Measurements from ENCODE around the gene MSI2.

MSI2 gene

DNA sequence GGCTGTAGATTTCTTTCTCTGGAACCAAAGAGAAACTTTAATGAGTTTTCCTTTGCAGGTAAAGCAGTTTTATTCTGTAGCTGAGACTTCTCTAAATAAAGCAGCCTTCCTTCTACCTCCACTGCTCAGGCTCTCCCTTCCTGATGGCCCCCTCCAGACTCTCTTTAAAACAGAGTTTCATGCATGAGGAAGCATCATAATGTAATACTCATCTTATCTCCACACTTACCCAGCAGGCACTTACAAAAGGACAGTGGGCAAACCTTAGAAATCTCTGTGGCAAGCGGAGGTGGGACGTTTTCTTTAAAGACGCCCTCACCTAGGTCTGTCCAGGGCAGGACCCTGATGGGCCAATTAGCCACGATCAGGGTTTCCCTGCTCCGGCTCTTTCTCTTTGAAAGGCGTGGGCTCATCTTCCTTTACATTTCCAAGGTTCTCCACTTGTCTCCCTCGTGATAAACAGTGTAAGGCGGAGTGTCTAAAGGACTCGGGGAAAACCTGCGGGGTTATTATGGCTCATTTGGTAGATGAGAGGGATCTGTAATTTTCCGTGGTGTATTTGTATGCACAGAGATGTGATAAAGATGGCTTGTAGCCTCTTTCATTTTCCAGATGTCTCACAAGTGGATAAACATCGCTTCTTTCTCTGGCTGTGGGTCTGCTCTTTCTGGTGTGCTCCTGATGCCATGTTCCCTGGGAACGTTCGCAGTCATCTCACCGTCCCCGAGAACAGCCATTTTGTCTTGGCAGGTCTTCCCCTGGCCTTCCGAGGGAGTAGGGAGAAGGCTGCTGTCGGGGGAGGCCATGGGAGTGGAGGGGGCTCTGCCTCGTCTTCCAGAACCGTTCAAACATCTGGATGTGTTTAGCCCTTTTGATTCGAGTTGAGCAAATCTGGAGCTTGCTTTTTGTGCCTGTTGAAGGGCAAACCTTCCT is 249.8 kb downstream of the MSI2 start:
- DNase-seq (ENCODE audit: low read depth) = no peak

DNA sequence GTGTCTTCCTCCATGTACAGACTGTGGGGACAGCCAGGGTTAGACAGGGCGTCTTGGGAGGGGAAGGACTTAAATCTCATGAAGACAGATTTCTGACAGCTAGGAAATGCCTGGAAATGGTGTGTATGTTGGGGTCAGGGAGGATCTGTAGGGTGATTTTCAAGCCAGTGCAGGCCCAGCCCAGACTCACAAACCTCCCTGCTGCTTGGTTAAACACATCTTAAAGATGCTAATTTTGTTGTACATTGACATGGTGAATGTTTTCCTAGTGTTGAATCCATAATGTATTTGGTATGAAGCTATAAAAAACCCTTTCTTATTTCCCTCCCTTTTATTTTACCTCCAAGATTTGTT is 250.4 kb downstream of the MSI2 start:
- DNase-seq (ENCODE audit: low read depth) = no peak

DNA sequence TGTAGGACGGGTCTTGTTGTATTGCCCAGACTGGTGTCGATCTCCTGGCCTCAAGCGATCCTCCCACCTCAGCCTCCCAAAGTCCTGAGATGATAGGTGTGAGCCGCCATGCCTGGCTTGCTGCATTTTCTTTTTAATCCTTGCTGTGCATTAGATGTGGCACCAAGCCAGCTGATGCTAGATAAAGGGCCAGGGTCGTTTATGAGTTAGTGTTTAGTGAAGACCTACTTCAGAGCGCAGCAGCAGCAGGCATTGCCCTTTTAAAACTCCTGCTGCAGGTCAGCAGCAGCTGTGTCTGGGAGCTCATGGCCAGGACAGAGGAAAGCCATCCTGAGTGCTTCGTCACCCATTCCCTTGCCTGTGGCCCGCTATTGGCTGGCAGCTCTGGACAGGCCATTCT is 251.5 kb downstream of the MSI2 start:
- DNase-seq (ENCODE audit: low read depth) = no peak

DNA sequence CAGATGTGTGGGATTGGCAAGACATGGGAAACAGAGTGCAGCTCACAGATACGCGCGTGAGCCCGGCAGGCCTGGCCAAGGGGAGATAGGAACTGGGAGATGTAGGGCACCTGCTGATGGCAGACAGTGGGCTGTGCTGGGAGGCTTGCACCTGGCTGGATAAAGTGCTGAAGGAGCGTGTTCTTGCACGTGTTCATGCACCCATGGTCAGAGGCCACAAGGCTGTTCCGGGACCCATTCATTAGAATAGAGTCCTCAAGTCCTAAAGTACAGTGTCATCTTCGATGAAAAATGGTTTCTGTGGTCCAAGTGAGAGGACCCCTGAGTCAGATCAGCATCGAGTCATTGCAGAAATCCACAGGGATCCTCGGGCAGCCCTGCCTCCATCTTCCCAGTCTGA is 252.3 kb downstream of the MSI2 start:
- no peak for DNase-seq (ENCODE audit: low read depth)

DNA sequence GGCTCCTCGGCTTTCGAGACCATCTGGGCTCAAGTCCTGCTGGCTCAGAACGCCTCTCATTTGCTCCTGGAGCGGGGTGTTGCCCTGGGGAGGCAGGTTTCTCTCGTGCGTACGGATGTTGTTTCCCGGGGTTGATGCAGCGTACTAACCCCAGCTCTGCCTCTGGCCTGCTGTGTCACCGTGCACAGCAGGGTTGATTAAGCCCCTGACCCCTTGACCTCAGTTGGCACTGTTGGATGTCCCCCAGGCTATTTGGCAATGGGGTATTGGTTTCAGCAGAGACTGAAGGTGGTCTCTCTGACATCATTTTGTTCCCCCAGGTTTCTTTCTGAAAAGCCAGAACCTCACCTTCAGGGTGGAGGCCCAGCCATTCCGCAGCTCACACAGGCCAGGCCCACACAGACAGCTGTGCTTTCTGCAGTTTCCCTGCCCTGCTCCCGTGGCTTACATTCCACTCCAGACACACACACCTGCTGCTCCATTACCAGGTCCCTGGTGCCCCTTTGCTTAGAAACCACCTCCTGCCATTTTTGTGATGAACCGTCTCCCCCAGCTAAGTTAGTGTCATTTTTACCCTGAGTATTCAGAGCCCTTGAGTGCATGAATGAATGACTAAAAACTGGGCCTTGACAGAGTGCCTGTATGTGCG is 255.3 kb downstream of the MSI2 start:
- DNase-seq (ENCODE audit: low read depth) = no peak

DNA sequence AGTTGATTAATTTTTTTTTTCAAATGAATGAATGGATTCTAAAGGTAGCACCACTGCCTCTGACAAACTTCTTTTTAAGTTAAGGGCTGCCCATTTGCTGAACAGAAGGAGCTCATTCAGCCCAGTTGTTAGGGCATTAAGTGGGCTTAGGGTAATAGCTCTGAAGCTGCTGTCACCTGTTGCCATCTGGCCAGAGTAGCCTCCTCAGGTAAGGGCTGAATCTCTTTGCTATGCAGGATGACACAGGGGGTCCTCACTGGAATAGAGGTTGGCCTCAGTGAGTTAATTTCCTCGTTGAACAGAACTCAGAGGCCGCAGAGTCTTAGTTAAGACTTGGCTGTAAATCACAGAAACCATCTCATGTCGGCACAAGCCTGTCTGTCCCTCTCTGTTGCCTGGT is 255.9 kb downstream of the MSI2 start:
- no peak for DNase-seq (ENCODE audit: low read depth)

DNA sequence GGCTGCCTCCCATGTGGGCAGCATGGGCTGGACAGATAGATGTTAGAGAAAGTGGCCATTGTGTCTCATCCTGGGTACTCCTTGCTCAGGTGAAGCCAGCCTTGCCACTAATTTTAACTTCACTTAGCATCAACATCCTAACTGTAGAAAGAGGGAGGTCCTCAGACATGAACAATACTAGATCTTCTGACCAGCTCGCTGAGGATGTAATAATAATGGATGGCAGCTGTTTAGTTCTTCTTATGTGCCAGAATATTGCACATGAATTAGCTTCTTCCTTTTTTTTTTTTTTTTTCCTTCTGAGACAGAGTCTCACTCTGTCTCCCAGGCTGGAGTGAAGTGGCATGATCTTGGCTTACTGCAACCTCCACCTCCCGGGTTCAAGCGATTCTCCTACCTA is 256.4 kb downstream of the MSI2 start:
- no peak for DNase-seq (ENCODE audit: low read depth)

DNA sequence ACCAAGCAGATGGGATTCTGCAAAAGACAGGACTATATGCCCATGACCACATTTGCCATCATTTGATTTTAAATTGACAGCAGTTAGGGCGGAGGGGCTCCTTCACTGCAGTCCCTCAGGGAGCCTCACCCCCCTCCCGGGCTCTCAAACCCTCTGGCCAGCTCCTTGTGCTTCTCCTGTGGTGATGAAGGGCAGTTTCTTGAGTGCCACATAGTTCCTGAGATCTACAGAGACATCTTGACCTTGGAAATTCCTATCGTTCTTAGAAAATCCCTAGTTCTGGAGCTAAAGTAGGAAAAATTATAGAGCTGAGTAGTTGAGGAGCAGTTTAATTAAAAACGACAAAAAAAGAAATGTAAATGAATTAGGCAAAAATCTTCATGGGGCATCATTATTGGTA is 257.2 kb downstream of the MSI2 start:
- no peak for DNase-seq (ENCODE audit: low read depth)

DNA sequence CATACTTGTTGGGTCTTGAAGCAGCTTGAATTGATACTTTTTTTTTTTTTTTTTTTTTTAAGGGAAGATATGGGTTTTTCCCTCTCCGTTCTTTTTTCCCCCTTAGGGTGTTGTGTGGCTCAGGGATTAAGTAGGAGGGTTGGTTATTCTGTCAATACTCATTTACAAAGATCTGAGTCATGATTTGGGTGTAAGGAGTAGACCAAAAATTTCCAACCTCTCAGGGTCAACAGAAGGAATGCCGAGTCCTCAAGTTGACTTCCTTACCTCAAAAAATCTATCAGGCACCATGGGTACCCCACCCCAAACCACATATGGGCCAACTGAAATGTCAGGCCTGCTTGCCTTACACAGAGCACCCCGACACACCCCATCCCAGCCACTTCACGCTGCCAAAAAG is 258.3 kb downstream of the MSI2 start:
- no peak for DNase-seq (ENCODE audit: low read depth)

DNA sequence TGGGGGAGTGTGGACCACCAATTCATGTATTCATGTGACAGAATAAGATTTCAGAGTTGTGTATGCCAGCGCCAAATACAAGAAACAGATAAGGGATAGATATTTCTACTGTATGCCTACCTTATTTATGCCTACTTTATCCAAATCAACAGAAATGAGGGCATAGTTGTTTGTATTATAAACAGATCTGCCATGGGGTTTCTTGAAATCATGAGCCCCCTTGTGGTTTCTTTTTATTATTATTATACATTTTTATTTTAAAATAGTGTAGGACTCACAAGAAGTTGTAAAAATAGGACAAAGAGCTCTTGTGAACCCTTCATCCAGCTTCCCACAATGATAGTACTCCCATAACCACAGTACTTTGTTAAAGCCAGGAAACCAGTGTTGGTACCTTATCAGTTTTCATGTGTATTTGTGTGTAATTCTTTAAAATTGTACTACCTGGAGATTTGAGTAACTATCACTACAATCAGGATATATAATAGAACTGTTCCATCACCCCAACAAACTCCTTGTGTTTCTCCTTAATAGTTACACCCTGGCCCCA is 259.4 kb downstream of the MSI2 start:
- DNase-seq (ENCODE audit: low read depth) = no peak

DNA sequence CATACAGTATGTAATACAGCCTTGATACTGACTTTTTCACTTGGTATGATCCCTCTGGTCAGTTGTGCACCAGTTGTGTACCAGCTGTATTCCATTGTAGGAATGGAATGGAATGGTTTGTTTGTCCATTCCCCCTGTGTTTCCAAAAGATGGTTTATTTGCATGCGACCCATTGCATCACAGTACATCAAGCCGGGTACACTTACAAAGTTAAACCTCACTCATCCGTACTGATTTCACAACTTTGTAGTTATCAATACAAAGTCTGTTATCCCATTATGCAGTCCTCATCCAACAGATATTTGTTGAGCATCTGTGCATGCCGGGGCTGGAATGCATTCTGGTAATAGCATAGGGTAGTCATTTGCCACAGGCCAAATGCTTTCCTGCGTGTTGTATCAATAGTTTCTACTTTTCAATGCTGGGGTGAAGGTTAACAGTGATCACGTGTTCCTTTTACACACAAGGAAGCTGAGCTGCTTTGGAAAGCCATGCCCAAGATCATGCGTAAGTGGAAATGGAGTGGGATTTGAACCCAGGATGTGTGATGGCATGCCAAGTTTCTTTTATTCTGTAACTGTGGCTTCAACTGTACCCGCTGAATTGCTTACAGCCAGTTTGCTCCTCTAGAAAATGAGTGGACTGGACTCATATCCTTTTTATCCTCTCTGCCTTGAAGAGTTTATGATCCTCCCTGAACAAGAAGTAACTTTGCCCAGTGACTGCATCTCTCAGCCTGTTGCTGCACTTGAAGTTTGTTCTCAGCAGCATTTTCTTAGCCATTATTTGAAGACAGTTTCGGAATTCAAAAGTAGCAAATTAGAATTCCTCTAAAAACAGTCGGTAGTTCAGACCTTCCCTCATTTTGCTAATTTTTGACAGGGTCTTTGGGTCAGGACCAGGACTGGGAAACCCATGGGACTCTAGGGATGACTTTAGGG is 260.2 kb downstream of the MSI2 start:
- DNase-seq (ENCODE audit: low read depth) = peak; percentile 29

DNA sequence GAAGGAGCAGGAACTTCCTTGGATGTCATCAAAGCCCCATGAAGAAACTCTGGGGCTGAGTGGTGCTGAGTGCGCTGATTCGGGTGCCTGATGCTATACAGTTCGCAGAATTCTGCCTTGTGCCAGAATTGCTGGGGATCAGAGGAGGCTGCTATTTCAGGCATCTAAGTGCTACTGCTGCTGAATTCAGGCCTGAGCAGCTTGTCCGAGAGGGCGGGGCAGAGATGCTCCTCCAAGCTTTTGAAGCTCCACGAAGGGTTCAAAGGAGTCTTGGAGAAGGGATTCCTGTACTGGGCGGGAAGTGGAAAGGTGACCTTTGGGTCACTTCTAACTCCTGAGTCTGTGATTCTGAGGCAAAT is 260.9 kb downstream of the MSI2 start:
- DNase-seq (ENCODE audit: low read depth) = no peak

DNA sequence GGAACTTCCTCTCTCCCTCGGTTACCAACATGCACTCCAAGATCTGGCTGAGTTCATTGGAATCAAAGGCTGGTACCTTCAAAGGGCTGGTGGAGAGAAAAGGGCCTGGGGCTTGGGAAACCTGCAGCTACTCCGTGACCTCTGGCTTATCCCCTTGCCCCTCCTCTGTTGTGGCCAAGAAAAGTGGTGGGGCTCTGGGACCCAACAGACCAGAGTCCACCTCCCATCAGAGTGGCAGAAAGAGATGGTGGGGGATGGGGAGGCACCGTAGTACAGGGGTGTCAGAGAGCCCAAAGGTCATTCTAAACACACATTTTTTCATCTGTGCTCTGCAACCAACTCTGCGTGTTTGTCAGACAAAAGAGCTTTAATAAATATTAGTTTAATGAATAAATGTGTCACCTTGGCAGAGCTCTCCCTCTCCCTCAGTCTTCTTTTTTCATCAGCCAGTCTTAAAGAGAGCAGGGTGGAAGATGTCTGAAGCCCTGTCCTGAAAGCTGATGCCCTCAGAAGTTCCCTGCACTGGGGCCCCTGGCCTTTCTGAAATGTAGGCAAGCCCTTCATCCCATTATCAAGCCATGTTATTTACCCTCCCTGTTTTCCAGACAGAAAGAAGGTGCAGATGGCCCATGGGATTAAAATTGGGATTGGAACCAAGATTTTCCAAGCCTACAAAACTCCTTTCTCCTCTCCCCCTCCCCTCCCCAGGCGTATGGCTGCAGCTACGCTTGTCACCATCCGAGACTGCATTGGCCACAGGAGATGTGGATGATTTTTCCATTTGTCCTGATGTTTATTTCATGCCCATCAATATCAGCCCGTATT is 261.5 kb downstream of the MSI2 start:
- DNase-seq (ENCODE audit: low read depth) = no peak

DNA sequence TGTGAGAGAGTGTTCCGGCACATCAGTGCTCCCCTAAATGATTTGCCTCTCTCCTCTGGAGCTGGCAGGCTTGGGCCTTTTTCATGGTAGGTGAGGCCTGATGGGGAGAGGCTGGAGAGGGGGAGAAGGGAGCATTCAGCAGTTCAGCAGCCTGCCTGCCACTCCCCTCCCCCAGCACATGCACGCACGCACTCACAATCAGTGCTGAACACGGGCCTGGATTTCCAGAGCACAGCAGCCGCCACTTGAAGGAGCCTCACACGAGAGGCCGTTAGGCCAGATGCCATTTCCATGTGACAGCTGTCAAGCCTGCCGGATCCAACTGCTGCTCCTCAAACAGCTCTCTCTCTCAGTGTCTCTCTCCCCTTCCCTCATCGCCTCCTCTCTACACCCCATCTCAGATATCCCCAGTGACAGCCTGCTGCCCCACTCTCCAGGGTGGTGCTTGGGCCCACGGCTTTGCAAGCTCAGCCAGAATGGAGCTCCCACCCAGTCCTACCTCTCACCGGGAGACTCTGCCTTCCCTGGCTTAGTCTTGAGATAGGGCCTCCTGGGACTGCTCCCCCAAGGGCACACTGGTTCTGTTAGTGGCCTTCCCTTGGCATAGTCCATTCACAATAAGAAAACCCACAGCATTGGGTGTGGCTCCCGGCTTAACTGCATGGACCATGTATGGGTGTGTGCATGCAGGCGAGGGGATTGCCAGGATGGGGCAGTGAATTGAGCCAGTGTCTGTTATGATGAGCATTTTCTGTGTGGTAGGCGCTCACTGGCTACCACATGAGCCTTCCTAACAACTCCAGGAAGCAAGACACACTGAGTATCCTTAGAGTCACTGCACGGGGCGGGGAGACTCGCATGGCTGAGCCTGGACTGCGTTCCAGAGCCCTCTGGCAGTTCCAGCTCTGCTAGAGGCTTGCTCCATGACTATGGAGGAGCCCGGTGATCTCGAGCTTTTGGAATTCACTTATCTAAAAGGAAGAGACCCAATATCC is 262.6 kb downstream of the MSI2 start:
- peak; percentile 62 for DNase-seq (ENCODE audit: low read depth)

DNA sequence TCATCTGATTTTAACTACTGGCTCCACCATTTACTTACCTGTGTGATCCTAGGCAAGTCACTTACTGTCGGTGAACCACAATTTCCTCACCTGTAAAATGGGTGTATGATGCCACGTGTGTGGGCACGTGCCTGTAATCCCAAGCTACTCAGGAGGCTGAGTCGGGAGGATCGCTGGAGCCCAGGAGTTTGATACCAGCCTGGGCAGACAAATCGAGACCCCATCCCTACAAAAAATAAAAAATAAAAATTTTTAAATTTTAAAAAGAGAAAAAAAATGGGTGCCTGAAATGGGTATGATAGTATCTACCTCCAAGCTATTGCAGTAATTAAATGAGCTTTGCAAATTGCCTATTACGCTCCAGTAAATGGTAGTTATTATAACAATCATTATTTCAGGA is 263.5 kb downstream of the MSI2 start:
- no peak for DNase-seq (ENCODE audit: low read depth)

DNA sequence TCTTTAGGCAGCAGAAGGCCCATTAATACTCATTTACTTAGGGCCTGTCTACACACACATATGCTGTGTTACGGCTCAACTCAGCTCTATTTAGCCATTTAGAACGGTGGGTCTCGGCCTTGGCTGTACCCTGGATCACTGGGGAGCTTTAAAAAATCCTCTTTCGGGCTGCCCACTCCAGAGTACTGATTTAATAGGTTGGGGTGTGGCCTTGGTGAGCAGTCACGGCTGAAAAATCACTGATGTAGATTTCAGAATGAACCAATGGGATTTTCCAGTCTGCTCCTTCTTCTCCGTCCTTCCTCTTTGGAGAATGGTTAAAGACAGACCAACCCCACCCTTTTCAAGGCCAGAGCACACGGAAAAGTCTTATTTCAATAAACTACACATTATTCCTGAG is 265.3 kb downstream of the MSI2 start:
- DNase-seq (ENCODE audit: low read depth) = no peak

DNA sequence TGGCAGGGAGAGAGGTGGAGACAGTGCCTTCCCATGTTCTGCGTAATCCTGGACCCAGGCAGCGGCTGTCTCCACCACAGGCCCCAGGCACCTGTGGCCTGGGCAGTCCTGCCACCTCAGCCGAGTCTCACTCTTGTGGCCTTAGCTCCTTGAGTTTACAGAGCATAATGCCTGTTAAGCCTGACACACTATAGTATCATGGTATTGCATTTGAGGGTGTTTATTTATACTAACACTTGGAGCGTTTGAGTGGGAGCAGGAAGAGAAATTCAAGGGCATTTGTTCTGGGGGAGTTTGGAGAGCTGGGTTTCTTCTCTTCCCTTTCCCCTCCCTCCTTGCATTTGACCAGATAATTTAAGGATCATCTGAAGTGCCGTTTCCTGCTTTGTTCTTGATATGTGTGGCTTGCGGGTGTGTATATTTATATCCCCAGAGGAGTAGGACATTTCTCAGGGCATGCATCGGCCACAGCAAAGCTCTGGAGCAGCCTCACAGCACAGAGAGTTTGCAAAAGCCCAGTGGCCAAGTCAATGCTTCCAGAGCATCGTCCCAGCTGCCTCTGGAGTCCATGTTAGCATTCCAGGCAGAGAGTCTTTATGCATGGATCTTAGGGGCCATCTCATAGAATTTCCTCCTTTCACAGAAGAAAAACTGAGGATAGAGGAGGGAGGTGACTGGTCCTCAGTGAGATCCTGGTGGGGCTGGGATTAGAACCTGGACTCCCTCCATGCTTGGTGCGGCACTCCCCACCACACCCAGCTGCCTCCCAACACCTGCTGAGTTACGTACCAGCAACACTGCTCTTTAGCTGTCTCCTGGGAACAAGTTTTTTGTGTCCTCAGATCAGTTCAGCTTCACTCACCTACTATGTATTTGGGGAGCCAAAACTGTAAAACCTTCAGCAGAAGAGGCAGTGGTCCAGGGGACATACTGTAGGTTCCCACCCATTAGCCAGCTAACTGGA is 266.0 kb downstream of the MSI2 start:
- DNase-seq (ENCODE audit: low read depth) = no peak

DNA sequence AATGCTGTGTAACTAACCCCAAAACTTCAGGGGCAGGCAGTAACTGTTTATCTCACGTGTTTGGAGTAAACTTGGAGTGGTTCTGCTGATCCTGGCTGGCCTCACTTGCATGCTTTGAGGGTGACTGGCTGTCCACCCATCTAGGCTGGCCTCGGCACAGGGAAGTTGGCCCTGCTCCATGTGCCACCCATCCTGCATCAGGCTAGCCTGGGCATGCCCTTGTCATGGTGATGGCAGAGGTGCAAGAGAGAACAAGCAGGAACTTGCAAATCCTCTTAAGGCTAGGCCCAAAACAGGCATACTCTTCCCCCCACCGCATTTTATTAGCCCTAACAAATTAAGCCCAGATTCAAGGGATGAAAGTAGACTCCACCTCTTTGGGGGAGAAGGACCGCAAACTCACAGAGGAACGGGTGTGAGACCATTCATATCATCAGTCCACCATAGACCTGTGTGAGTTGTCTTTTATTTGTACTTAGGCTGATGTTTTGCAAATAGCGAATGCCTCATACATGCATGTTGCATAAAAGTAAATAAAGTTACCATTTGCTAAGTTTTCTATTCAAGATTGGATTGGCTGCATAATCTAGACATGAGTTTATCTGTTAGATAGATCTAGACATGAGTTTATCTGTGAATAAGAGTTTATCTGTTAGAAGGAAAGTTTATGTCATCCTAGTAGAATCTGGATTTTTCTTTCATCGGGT is 267.8 kb downstream of the MSI2 start:
- peak; percentile 38 for DNase-seq (ENCODE audit: low read depth)
